H9 (cell line): ENCODE data around the gene GOLGA1. TPM values are rescaled to one million over a fixed set of nuclear protein-coding genes. Genes with fewer than 3 reads are reported as not detected.

ENCODE experiments used
- DNase-seq: peaks from one replicate; pipeline ENCODE4 v3.0.0-alpha.2; 2017
- H2AFZ ChIP-seq: one replicate; pipeline ENCODE4 v1.6.1; 2013; ENCODE audit warnings: mild to moderate bottlenecking, low read length, control low read depth, moderate library complexity
- H2AK5ac ChIP-seq: 2 replicates; pipeline ENCODE4 v1.6.1; 2013; ENCODE audit warnings: low read length, control low read depth, mixed read lengths; ENCODE audit not compliant: insufficient read length
- H2BK120ac ChIP-seq: one replicate; pipeline ENCODE4 v1.6.1; 2013; ENCODE audit warnings: low read depth, mild to moderate bottlenecking, low read length, control low read depth, inconsistent platforms; ENCODE audit not compliant: poor library complexity, severe bottlenecking
- H2BK12ac ChIP-seq: 2 replicates; pipeline ENCODE4 v1.6.1; 2013; ENCODE audit warnings: low read length, control low read depth, mixed read lengths, low read depth; ENCODE audit not compliant: insufficient read length
- H2BK15ac ChIP-seq: 2 replicates; pipeline ENCODE4 v1.6.1; 2013; ENCODE audit warnings: low read depth, low read length, control low read depth
- H2BK20ac ChIP-seq: one replicate; pipeline ENCODE4 v1.6.1; 2013; ENCODE audit warnings: low read depth, mild to moderate bottlenecking, low read length, control low read depth, inconsistent platforms; ENCODE audit not compliant: poor library complexity, severe bottlenecking
- H2BK5ac ChIP-seq: 2 replicates; pipeline ENCODE4 v1.6.1; 2013; ENCODE audit warnings: low read length, control low read depth, mixed read lengths; ENCODE audit not compliant: insufficient read length
- H3K14ac ChIP-seq: 2 replicates; pipeline ENCODE4 v1.6.1; 2013; ENCODE audit warnings: low read length, control low read depth; ENCODE audit not compliant: insufficient read depth
- H3K18ac ChIP-seq: 2 replicates; pipeline ENCODE4 v1.6.1; 2013; ENCODE audit warnings: low read depth, mild to moderate bottlenecking, mixed read lengths, low read length, control low read depth; ENCODE audit not compliant: insufficient read length
- H3K23ac ChIP-seq: 2 replicates; pipeline ENCODE4 v1.6.1; 2013; ENCODE audit warnings: low read length, control low read depth, mixed read lengths, low read depth; ENCODE audit not compliant: insufficient read length
- H3K23me2 ChIP-seq: 2 replicates; pipeline ENCODE4 v1.6.1; 2013; ENCODE audit warnings: low read depth, mild to moderate bottlenecking, mixed read lengths, low read length, control low read depth; ENCODE audit not compliant: insufficient read length, poor library complexity, severe bottlenecking
- H3K27ac ChIP-seq: 2 replicates; pipeline ENCODE4 v1.5.1; 2013; ENCODE audit warnings: low read length, control low read depth, mixed read lengths, low read depth; ENCODE audit not compliant: insufficient read length
- H3K27me3 ChIP-seq: 2 replicates; pipeline ENCODE4 v1.6.1; 2013; ENCODE audit warnings: low read length, control low read depth, inconsistent platforms; ENCODE audit not compliant: insufficient read depth
- H3K4ac ChIP-seq: 2 replicates; pipeline ENCODE4 v1.6.1; 2013; ENCODE audit warnings: low read depth, mild to moderate bottlenecking, control low read depth, inconsistent platforms, low read length, moderate library complexity
- H3K4me1 ChIP-seq: 2 replicates; pipeline ENCODE4 v1.6.1; 2013; ENCODE audit warnings: low read length, control low read depth, inconsistent platforms; ENCODE audit not compliant: insufficient read depth
- H3K4me2 ChIP-seq: 2 replicates; pipeline ENCODE4 v1.6.1; 2013; ENCODE audit warnings: low read length, control low read depth, mixed read lengths; ENCODE audit not compliant: insufficient read length, insufficient read depth
- H3K56ac ChIP-seq: 2 replicates; pipeline ENCODE4 v1.6.1; 2013; ENCODE audit warnings: low read depth, mild to moderate bottlenecking, mixed read lengths, low read length, control low read depth; ENCODE audit not compliant: insufficient read length
- H3K79me1 ChIP-seq: 2 replicates; pipeline ENCODE4 v1.6.1; 2013; ENCODE audit warnings: low read depth, mild to moderate bottlenecking, moderate library complexity, low read length, control low read depth, inconsistent platforms; ENCODE audit not compliant: insufficient read depth, poor library complexity, severe bottlenecking
- H3K79me2 ChIP-seq: 2 replicates; pipeline ENCODE4 v1.6.1; 2013; ENCODE audit warnings: low read length, control low read depth, inconsistent platforms; ENCODE audit not compliant: insufficient read depth
- H3K9ac ChIP-seq: 2 replicates; pipeline ENCODE4 v1.6.1; 2013; ENCODE audit warnings: low read length, control low read depth, mixed read lengths; ENCODE audit not compliant: insufficient read length; ENCODE audit errors: extremely low read depth
- H3K9me3 ChIP-seq: one replicate; pipeline ENCODE4 v1.6.1; 2013; ENCODE audit warnings: low read depth, low read length, inconsistent platforms; ENCODE audit not compliant: control insufficient read depth
- H3T11ph ChIP-seq: one replicate; pipeline ENCODE4 v1.6.1; 2013; ENCODE audit warnings: mild to moderate bottlenecking, low read length, control low read depth, inconsistent platforms
- H4K20me1 ChIP-seq: one replicate; pipeline ENCODE4 v1.6.1; 2013; ENCODE audit not compliant: control insufficient read depth, insufficient read length, insufficient read depth
- H4K5ac ChIP-seq: 2 replicates; pipeline ENCODE4 v1.6.1; 2013; ENCODE audit warnings: low read depth, mild to moderate bottlenecking, mixed read lengths, low read length, control low read depth; ENCODE audit not compliant: insufficient read length
- H4K8ac ChIP-seq: replicated peaks from 2 replicates; pipeline ENCODE4 v1.6.1; 2013; ENCODE audit warnings: low read length, control low read depth, mixed read lengths, low read depth; ENCODE audit not compliant: insufficient read length
- H4K91ac ChIP-seq: 2 replicates; pipeline ENCODE4 v1.6.1; 2013; ENCODE audit warnings: low read depth, mild to moderate bottlenecking, moderate library complexity, mixed read lengths, low read length, control low read depth; ENCODE audit not compliant: insufficient read length
- H3K27ac Mint-ChIP-seq, 3 experiments: 2 replicates in 2 of 3; 3 replicates in 1 of 3; pipeline ENCODE4 v1.8.0; 2020 to 2021; ENCODE audit warnings: mixed read lengths in 3 of 3, mild to moderate bottlenecking in 1 of 3, moderate library complexity in 1 of 3
- H3K27me3 Mint-ChIP-seq: 2 replicates; pipeline ENCODE4 v1.8.0; 2021; ENCODE audit warnings: low read depth, mild to moderate bottlenecking, moderate library complexity, mixed read lengths
- H3K36me3 Mint-ChIP-seq, 3 experiments: 2 replicates in 2 of 3; 3 replicates in 1 of 3; pipeline ENCODE4 v1.8.0; 2020 to 2021; ENCODE audit warnings: low read depth in 3 of 3, mixed read lengths in 3 of 3; ENCODE audit not compliant: insufficient read depth in 1 of 3
- H3K4me1 Mint-ChIP-seq, 2 experiments: 2 replicates each; pipeline ENCODE4 v1.8.0; 2020; ENCODE audit warnings: mixed read lengths in 2 of 2
- H3K4me3 Mint-ChIP-seq, 2 experiments: 2 replicates in 1 of 2; 3 replicates in 1 of 2; pipeline ENCODE4 v1.8.0; 2020 to 2021; ENCODE audit warnings: mild to moderate bottlenecking in 2 of 2, mixed read lengths in 2 of 2, moderate library complexity in 1 of 2
- H3K9me3 Mint-ChIP-seq, 2 experiments: 2 replicates in 1 of 2; 3 replicates in 1 of 2; pipeline ENCODE4 v1.8.0; 2020; ENCODE audit warnings: mild to moderate bottlenecking in 2 of 2, mixed read lengths in 2 of 2, moderate library complexity in 1 of 2
- CTCF ChIP-seq: fragments of 200-600 bp; sonication (generic); conservative IDR thresholded peaks from 3 replicates; pipeline ENCODE4 v1.8.0; 2021; ENCODE audit warnings: antibody characterized with exemption, mild to moderate bottlenecking
- WGBS: extraction: QIAGEN DNeasy Blood & Tissue Kit; methylation state at CpG from one replicate; pipeline ENCODE4 v1.1.7; 2013; ENCODE audit warnings: missing lambda C conversion rate, low lambda C conversion rate, mixed read lengths; ENCODE audit not compliant: insufficient read length; ENCODE audit errors: extremely low coverage; 5-methylcytosine and 5-hydroxymethylcytosine counted together
- total RNA-seq: library from RNA; stranded (reverse); gene quantifications from 2 replicates; pipeline ENCODE4 v1.2.1, GENCODE V29; 2021

The GOLGA1 gene
- total RNA-seq, 1 experiment from 2014 or later, result 7.6 TPM

- Histone ChIP-seq H3K23me2 (no peaks in the 10 kb centered on the region), H4K91ac (no peak overlapping the region), H3K27ac (no peak overlapping the region), H3K9ac (no peak overlapping the region), H3K4ac (no peak overlapping the region), H3K18ac (no peak overlapping the region), H3K27me3 (no peaks in the 10 kb centered on the region), H2BK15ac (no peak overlapping the region), H3K4me2 (no peak overlapping the region), H3K4me1 (peaks cover 14% of the 10 kb centered on the region), H2AFZ (no peak overlapping the region), H3K23ac (no peak overlapping the region), H3K14ac (no peak overlapping the region), H3K56ac (no peak overlapping the region), H3K79me1 (peaks cover 5% of the 10 kb centered on the region), H3K9me3 (no peaks in the 10 kb centered on the region), H2BK12ac (no peak overlapping the region), H2BK5ac (no peak overlapping the region), H4K5ac (no peak overlapping the region), H2AK5ac (no peak overlapping the region), H2BK120ac (no peak overlapping the region), H3T11ph (no peak overlapping the region), H2BK20ac (no peak overlapping the region), H4K8ac (no peak overlapping the region), H3K79me2 (peaks cover 2% of the 10 kb centered on the region; the same call in 1 of the 2 replicates), H4K20me1 (no peaks in the 10 kb centered on the region)
- no peak overlapping the region for H3K4me3 Mint-ChIP-seq
- H3K27ac Mint-ChIP-seq, result peak overlapping the region in 2 of 3 experiments; percentile 5 to 60; a peak in 3 of 7 replicates
- H3K4me1 Mint-ChIP-seq, result peaks cover 45 to 49% of the 10 kb centered on the region in 2 experiments
- H3K9me3 Mint-ChIP-seq, result no peaks in the 10 kb centered on the region
- no peak for DNase-seq
- no peaks in the 10 kb centered on the region for H3K27me3 Mint-ChIP-seq
- WGBS, result no CpG with 5 or more reads among the region's 1 CpG
- no peak for TF ChIP-seq CTCF
- H3K36me3 Mint-ChIP-seq, result peaks cover 26 to 63% (median 61%) of the 10 kb centered on the region in 3 experiments
These were observed 62.9 kb downstream of the GOLGA1 start for GRCh38 chr9:124878021-124878420.
